ENCODE results near the gene VAV2.

VAV2 gene

DNA sequence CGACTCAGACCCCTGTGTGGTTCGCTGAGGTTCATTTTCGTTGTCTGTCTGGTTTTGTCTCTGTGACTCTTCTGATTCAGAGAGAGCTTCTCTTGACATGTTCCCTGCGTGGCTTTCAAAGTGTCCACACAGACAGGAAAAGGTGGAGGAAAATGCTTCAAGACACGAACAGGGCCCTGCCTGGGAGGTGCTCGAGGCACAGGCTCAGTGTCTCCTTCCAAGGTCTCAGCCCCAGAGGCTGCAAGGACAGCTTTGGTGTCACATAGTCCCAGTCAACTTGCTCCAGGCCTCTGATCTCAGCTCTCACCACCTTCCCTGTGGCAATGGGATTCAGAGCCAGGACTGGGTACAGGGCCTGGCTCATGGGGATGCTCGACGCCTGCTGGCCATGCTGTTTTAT, 202.3 kb downstream of the VAV2 start:
- no peak for DNase-seq

DNA sequence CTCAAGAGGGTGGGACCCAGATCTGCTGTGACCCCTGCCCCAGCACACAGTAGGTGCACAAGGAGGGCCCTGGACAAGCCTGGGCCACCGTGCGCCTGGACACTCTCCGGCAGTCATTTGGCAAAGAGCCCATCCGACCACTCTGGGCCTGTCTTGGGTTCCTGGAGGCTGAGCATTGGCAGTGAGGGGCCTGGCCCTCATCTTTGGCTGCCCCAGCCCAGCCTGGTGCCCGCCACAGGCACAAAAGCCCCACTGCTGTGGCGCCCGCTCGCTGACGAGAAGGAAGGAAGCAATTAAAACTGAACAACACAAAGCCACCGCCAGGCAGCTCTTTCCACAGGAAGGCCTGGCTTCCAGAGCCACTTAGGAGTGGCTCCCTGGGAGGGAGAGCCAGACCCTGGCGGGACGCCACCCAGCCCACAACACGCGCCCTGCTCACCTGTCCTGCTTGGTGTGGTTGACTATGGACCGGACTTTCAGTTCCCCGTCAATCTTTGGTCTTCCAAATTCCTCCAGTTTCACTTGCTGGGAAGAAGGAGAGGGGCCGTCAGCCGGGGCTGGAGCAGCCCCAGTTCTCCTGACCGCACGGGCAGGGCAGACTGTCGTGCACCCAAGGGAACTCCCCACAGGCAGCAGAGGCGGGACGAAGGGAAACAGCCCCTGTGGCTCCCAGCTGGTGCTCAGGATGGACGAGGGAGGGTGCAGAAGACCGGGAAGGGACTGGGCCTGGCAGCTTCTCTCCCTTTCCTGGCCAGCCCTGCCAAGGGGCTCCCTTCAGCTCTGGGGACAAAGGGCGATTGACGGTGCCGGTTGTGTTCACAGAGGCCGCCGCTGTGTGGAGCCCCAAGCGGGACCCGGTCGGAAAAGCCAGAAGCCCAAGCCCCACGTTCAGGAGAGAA, 203.1 kb downstream of the VAV2 start:
- no peak for DNase-seq

DNA sequence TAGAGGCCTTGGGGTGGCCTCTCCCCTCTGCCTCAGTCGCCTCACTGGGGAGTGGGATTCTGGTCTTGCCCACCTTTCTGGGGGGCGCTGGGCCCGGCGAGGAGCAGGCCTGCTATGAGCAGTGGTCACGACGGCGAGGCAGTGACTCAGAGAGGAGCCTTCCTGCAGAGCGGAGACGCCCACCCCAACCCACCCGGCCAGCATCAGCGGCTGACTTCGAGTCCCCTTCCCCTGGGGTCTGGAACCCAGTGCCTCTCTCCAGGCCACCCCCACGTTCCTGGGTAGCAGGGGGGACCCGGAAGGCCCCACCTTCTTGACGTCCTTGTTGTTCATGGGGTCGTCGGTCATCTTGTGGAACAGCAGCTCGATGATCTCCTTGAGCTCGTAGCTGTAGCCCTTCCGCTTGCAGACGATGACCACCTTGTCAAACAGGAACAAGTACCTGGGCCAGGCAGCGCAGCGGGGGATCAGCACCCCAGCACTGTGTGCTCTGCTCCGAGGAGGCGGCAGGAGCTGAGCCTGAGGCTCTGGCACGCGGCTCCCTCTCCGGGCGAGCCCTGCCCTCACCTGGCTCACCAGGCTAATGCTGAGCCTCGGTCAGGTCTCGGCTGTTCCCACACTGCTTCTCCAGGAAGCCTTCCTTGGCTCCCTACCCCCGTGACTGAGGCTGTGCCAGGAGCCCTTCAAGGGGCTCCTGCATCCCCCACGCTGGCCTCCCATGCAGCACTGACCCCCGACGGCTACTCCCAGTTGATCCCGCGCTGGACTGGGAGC, 203.9 kb downstream of the VAV2 start:
- no peak for DNase-seq

DNA sequence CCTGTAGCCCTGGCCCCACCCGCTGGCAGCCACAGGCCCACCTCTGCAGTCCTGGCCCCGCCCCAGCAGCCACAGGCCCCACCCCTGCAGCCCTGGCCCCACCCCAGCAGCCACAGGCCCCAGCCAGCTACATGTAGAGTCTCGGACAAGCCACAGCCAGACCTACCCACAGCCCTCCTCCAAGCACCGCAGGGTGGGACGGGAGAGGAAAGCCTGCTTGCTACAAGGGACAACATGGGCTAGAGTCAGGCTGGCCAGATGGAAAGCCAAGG, 204.4 kb downstream of the VAV2 start:
- DNase-seq, result no peak

DNA sequence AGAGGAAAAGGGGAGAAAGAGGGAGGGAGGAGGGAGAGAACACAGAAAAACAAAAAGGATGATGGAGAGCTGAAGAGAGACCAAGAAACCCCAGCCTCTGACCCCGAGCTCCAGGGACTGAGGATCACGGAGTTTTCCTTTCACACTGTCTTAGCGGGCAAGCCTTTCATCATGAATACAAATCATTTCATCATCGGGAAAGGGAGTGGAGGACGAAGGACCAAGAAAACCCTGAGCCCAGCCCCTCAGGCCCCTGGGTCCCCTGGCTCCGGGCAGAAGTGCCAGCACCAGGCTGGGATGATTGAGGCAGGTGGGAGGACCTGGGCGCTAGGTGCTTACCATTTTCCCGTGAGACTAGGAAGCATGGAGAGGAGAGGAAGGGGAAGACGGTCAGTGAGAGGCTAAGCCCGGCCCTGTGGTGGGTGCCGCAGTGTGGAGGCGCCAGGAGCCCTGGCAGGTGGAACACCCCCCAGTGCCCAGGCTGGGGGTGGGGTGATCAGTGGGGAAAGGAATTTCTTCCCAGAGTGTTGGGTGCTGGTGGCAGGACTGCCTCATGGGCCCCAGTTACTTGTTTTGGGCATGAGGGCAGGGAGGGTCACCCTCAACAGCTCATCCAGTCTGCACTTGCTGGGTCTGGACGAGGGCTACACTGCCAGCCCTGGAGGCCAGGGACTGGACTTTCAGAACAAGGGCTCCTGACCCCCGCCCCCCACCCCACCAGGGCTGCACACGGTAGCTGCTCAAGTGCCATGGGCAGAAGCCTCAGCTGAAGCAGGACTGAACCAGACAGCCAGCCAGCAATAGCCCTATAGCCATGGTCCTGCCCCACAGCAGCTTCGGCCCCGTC, 205.0 kb downstream of the VAV2 start:
- DNase-seq, result no peak

DNA sequence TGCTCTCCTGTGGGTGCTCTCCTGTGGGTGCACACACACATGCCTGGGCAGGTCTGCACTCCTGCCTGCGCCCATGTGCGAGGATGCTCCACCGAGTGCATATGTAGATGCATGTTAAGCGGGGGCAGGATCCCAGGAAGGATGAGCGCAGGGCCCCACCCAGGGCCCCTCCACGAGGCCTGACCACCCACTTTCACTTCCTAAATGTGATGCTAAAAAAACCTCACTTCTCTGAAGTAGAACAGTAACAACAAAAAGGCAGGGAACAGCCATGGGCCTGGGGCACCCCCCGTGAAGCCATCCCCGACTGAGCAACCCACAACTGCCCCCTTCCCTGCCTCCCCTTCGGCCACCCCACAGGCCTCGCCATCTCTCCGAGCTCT, 205.8 kb downstream of the VAV2 start:
- no peak for DNase-seq

DNA sequence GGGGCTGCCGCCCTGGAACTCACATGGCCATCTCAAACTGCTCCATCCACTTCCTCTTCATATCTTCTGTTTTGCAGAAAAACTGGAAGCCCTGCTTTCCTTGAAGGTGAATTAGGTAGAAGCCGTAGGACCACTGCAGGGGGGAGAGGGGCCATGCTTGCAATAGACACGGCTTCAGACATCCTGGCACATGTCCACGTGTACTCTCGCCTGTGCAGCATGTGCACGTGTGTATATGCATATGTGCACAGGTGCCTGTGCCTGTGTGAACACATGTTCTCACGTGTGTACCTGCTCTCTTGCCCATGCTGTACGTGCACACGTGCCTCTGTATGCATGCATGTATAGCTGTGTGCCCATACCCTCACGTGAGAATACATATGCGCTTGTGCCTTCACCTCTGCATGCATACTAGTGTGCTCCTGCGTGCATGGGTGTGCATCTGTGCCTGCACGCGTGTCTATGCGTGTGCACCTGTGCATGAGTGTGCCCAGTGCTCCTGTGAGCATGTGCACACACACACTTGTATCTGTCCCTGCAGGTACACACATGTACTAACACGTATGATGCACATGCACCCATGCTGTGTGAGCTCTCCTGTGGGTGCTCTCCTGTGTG, 206.3 kb downstream of the VAV2 start:
- DNase-seq, result no peak

DNA sequence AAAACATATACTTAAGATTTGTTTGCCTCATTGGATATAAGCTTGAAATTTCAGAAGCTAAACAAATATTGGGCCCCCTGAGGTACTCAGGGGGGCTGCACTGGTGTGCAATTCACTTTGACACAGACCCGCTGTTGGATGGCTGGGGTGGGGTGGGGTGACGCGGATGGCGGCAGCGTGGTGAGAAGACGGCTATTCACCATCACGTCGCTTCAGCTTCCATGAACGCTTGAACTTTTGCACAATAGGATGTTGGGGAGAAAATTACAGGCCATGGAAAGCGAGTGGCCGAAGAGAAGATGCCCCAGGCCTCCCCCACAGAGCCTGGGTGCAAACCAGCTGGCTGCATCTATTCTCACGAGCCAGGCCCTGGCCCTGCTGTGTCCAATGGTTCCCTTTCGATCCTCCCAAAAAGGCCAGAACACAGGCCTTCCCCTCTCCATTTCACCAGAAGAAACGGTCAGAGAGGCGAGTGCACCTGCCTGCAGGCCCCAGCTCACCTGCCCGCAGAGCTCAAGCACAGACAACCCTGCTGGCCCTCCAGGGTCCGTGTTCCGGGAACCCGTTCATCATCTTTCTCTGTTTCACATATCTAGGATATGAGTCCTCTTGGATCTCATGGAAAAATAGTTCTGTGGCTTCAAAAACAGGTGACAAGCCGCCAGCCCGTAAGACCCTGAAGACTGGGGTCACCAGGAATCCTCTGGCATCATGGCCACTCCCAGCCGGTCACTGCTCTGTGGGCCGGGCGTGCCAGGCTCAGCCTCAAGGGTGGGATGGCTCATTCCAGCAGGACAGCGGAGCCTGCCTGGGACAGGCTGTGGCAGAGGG, 207.2 kb downstream of the VAV2 start:
- no peak for DNase-seq

DNA sequence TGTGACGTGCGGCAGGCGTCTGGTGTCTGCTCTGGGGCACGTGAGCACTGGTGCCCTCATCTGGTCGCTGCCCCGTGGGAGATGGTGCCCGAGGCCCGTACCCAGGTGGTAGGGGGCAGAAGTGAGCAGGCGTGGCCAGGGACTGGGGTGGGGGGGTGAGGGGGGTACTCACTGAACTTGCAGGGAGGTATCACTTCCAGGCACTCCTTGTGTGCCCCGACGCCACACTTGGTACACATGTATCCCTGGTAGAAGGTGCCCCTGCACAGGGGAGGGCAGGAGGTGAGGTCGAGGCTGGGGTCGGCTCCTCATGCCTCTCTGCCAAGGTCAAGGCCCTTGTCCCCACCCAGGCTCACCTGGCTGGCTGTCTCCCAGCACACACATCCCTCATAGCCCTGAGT, 208.8 kb downstream of the VAV2 start:
- no peak for DNase-seq

DNA sequence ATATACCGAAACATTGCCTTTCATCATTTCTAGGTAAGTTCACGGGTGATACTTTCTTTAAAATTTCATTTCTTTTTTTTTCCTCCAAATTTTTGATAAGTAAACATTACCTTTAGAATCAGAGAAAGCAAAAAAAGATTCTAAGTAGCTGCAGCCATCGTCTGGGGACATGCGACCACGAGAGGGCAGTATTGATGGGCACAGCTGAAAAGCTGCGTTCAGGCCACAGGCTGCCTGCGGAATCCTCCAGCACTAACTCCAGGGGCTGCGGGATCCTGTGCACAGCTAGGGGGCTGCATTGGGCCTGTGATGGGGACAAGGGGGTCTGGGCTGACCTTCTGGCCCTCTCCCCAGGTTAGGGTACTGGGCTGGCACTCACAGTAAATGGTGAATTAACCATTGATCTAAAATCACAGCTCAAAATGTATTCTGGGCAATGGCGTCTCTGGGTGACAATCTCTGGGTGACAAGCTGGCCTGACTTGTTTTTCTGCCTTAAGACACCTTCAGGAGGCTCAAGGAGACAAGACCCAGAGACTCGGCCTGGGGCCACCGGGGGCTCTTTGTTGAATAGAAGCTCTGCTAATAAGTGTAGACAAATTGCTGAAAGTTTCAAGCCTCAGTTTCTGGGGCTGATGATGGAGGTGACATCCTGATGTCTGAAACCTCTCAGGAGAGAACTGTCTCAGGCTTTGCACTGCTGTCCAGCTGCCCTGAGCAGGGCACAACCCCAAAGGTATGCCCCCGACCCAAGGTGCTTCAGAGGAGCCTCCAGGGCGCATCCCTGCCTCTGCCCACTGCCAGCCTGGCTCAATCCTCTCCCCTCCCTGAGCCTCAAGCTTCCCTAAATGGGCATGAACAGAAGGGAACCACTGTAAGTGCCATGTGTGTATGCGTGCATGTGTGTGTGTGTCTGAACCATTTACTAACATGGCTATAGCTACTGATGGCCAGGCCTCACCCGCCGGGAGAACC, 209.7 kb downstream of the VAV2 start:
- DNase-seq, result peak; percentile 59

DNA sequence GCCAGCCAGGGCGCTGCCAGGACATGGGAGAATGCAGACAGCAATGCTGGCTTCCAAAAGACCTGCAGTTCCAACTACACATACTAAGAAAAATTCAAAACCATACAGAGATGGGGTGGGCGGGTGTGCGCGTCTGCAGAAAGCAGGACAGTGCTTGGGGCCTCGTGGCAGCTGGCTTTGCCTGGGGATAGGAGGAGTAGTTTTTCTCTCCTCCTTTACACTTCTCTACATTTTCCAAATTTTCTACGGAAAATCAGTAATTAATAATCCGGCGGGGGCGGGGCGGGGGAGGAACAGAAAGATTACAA, 210.3 kb downstream of the VAV2 start:
- DNase-seq, result no peak

DNA sequence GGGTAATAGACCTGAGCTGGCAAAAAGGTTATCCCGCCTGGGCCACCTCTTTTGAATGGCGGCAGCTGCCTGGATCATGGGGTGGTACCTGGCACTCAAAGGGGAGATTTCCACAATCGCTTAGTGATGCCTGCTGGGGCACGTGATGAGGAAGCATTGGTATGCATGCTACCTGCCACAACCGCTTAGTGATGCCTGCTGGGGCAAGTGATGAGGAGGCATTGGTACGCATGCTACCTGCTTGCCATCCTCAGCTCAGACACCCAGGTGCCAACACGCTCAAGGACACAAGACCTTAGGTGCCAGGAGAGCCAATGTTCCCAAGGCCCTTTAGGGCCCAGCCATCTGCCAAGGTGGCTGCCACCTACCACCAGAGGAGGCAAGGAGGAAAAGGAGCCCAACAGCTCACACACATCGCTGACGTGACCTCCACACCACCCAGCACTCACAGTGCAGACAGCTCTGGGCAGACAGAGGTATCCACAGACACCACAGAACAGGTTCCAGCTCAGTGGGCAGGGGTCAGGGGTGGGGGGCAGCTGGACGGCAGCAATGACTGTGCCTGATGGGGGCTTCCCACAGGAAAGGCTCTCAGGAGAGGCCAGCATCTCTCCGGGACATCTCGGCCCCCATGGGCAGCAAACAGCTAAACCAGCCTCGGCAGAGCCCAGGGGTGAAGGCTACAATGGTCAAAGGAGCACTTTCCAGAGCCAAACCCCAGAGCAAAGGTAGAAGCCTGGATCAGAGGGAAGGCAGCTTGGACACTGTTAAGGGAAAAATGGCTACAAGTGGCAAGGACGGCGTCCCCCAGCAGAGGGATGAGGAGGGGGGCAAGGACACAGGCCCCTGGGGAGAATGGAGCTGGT, 210.9 kb downstream of the VAV2 start:
- DNase-seq, result no peak

DNA sequence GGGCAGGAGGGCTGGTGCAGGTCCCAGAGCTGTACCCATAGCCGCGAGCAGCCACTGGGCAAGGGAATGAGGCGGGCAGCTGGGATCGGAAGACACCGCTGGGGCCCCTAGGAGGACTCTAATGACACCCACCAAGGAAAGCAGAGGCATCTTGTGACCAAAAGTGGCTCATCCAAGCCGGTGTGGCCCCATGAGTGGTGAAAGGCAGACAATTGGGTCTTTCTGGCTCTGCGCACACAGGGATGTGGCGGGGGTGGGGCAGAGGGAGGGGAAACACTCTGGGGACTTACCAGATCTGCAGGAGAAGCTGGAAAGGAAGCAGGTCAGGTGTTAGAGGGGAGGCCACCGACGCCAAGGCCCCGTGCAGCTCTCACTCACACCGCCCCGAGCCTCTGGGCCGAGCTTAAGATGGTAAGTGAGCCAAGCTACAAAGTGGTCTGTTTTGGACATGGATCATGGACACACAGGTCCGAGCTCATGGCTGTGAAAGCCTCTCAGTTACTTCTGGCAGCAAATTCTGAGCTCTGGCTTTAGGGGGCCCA, 211.6 kb downstream of the VAV2 start:
- no peak for DNase-seq

DNA sequence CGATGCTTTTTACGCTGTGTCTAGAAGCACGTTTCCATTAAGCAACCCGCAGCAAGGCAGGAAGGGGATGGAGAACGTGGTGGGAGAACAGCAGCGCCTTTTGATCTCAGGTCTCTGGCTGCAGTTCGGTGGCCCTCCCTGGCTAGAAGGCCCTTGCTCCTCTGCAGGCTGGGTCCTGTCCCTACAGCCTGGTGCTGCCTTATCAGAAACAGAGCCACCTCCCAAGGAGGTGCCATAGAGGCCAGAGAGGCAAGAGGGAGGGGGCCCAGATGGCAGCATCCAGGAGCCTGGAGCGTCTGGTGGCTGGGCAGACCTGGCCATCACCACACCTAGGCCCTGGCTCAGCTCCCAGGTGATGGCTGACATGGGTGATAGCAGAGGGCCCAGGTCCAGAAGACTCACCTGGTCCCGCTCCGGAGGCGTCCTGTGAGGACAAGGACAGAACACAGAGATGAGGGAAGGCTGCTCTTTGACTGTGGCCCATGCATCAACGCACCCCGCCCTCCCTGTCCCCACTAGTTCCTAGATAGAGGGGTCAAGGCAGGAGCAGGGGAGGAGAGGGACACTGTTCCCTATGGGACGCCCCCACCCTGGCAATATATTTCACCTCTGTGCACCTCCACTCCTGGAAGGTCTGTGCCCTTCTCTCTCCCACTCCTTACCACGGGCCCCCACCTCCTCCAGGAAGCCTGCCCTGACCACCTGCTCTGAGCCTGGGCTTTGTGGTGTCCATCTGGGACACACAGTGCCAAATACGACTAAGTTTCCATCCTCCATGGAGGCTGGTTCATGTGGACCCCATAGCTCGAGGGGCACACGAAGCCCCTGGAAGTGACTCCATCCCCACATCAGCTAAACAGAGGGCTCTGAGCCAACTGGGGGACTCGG, 212.4 kb downstream of the VAV2 start:
- DNase-seq, result no peak

DNA sequence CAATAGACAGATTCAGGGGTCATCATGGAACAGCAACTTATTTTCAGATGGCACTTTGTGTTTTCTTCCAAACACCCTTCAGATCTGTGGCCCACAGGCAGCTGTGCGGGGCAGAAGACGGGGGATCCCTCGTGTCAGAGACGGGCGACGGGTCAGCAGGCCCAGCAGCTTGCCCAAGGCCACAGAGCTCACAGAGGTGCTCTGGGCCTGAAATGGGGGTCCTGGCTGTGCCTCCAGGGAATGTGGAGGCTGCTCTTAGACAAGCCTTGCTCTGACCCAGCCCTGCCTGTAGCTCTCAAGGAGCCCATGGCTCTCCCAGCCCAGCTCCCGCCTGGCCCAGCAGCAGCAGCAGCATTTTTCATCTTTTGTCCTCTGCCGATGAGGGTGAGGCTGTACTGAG, 213.0 kb downstream of the VAV2 start:
- no peak for DNase-seq

DNA sequence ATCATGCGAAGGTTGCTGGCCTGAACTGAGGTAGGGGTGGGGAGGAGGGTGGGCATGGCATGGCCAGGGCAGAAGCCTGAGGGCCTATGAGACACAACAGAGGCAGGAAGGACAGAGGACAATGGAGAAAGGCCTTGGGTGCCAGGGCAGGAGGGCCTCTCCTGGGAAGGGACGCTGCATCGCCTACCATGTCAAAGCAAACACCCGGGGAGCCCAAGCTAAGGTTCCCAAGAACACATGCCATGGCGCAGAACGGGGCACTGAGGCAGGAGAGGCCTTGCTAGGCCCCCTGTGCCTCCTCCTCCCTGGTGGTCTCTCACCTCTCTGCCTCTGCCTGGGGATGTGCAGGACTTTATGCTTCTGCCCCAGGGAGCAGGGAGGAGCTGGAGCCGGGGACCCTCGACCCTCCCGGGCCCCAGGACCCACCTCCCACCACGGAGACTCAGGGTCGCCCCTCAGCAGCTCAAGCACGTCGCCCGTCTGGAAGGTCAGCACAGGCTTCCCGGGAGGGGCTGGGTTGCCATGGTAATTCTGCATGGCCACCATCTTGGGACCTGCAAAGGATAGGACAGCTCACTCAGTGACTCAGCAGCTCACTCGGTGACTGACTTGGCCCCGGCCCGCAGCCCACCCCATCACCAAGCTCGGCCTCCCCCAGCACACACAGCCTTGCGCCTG, 213.6 kb downstream of the VAV2 start:
- DNase-seq, result no peak

DNA sequence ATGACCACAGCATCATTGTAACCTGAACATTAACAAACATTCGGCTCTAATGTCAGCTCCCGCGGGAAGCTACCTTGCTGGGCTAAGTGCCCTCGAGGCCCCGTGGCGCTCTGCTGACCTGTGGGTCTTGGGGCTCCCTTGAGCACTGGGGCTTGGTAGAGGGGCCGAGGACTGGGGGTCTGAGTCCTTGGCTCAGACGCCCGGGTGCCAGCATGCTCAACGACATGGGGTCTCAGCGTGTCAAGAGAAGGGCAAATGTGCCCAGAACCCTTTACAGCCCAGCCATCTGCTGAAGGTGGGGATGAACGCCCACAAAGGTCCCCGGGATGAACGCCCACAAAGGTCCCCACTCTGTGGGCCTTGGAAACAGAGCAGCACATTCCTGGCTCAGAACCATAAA, 214.3 kb downstream of the VAV2 start:
- DNase-seq, result no peak

Measured in activated gamma-delta T cell treated with Interleukin-2 at 50 U/mL for 16 hours (primary cell).